Measurements from ENCODE around the gene TFPI2.

The TFPI2 gene, protein sequence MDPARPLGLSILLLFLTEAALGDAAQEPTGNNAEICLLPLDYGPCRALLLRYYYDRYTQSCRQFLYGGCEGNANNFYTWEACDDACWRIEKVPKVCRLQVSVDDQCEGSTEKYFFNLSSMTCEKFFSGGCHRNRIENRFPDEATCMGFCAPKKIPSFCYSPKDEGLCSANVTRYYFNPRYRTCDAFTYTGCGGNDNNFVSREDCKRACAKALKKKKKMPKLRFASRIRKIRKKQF

DNA sequence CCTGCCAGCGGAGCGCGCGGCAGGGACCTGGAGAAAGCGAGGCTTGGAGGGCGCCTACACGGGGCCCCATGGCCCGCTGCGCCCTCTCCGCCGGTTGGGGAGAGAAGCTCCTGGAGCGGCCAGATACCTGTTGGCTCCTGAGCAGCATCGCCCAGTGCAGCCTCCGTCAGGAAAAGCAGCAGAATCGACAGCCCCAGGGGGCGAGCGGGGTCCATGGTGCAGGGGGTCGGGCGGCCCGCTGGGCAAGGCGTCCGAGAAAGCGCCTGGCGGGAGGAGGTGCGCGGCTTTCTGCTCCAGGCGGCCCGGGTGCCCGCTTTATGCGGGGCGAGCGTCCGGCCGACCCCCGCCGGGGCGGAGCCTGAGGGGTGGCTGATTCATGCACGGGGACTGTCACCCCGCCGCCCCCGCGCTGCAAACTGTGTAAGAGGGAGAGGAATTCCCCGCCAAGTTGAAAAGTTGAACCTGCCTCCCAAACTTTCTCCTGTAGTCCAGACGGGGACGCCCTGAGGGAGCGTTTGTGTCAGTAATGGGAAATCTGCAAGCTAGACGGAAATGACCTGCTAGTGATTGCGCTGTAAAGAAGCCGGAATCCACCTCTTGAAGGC is at the start of gene TFPI2:
Gene TFPI2, minus strand, starts transcription at position 290 of the 605 bp plus-strand sequence. Its CDS starts 75 bp downstream, at position 215.
- H3K36me3 Mint-ChIP-seq: peaks cover 2% of the 10 kb centered on the region in 2 donors
- peak within 1 kb of the TSS; percentile 92 to 93 for H3K4me3 Mint-ChIP-seq
- DNase-seq (peak; percentile 18), ATAC-seq (replicated peaks) (peak; percentile 71 to 77)
- H3K27me3 Mint-ChIP-seq: peaks cover 46 to 48% of the 10 kb centered on the region in 2 donors
- peak within 1 kb of the TSS; percentile 90 for H3K27ac Mint-ChIP-seq
- H3K9me3 Mint-ChIP-seq: no peaks in the 10 kb centered on the region
- H3K4me1 Mint-ChIP-seq: peaks cover 8 to 19% of the 10 kb centered on the region in 2 donors

DNA sequence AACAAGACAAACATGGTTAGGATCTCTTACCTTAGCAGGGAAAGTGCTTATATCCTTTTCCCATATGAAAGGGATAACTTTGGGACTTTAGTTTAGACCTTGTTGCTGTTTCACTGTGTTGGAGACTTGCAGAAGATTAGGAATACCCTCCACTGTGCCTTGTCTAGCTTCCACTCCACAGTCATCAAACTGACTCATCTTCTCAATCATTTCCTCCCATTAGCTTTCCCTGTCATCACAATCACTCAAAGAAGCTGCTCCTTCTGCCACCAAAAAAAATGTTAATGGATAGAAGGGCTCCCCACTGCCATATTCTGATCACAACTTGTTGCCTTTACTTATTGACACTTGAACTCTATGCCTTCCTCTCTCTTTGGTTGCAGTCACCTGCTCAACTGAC is 47.7 kb upstream of the TFPI2 start:
- Mint-ChIP-seq H3K36me3 (no peaks in the 10 kb centered on the region), H3K9me3 (peaks cover 0 to 3% of the 10 kb centered on the region in 2 donors), H3K4me1 (peaks cover 9% of the 10 kb centered on the region in 2 donors)

DNA sequence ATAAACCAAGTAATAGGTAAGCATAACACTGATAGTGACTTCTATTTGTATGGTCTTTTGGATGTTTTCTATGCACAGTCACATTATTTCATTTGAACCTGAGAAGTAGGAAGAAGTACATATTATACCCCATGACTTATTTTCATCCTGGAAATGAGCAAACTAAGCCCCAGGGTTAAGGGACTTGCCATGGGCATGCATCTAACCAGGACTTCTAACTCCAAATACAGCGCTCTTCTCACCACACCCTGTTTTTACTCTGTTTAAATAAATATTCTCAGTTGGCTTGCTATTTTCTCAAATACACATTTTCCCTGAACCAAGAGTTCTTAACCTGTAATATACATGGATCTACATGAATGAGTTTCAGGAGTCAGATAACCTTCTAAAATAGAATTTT is 47.3 kb upstream of the TFPI2 start:
- Mint-ChIP-seq H3K36me3 (no peaks in the 10 kb centered on the region), H3K27me3 (peaks cover 0 to 9% of the 10 kb centered on the region in 2 donors), H3K27ac (no peak overlapping the region), H3K4me1 (peaks cover 7 to 9% of the 10 kb centered on the region in 2 donors), H3K9me3 (peaks cover 0 to 3% of the 10 kb centered on the region in 2 donors), H3K4me3 (no peak overlapping the region)
- no peak for DNase-seq
- ATAC-seq (replicated peaks): no peak

More for the DNA sequence above, 47.7 kb upstream of the TFPI2 start:
- Mint-ChIP-seq H3K4me3 (no peak overlapping the region), H3K27ac (no peak overlapping the region), H3K27me3 (peaks cover 0 to 9% of the 10 kb centered on the region in 2 donors)
- DNase-seq (no peak), ATAC-seq (replicated peaks) (no peak)

DNA sequence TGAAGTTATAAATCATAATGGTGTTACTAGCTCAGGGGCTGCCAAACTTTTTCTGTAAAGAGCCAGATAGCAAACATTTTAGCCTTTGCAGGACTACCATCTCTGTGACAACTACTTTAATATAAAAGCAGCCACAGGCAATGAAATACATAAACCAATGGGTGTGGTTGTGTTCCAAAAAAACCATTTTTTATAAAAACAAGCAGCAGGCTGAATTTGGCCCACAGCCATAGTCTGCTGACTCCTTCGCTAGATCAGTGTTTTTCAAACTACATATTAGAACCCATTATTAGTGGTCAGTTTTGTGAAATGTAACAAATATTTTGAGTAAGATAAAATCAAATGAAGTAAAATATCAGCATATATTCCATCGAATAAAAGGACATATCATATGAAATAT is 44.5 kb upstream of the TFPI2 start:
- Mint-ChIP-seq H3K27ac (no peak overlapping the region), H3K4me1 (peaks cover 1 to 3% of the 10 kb centered on the region in 2 donors), H3K27me3 (peaks cover 0 to 6% of the 10 kb centered on the region in 2 donors)

DNA sequence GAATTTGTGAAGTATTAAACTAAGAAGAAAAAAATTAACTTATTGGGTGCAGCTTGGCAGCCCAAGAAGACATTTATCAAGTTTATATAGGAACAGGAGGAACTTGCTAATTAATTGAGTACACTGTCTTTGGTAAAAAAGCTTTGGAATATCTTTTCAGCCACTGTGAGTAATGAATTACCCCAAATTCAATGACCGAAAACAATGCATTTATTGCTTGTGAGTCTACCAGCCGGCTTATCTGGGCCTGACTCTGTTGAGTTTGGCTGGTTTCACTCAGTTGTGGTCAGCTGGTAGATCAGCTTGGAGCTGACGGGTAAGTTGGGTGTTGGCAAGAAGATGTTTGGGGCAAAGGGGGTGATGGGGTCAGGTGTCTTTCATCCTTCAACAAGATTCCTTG is 42.6 kb upstream of the TFPI2 start:
- H3K4me1 Mint-ChIP-seq: no peaks in the 10 kb centered on the region
- no peak overlapping the region for H3K4me3 Mint-ChIP-seq
- no peak for ATAC-seq (replicated peaks)
- H3K9me3 Mint-ChIP-seq: peaks cover 0 to 3% of the 10 kb centered on the region in 2 donors
- H3K27ac Mint-ChIP-seq: no peak overlapping the region
- DNase-seq: no peak
- no peaks in the 10 kb centered on the region for H3K36me3 Mint-ChIP-seq
- no peaks in the 10 kb centered on the region for H3K27me3 Mint-ChIP-seq

More for the DNA sequence above, 44.5 kb upstream of the TFPI2 start:
- Mint-ChIP-seq H3K9me3 (peaks cover 0 to 3% of the 10 kb centered on the region in 2 donors), H3K4me3 (no peak overlapping the region), H3K36me3 (no peaks in the 10 kb centered on the region)
- no peak for DNase-seq
- no peak for ATAC-seq (replicated peaks)

DNA sequence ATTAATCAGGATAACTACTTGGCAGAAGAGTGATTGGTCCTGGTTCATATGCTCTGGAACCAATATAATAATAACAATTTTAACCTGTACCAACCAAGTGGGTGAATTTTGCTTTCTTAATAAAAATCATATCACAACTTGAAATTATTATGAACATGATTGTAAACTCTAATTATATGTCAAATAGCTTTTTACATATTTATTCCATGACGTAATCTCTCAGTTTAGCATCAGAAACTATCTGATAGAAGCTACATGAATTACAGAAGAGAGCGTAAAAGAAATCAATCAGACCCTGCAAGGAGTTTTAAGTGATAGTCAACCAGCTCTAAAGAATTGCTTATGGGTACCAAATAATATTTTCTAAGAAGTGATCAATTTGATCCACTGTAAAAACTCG is 41.1 kb upstream of the TFPI2 start:
- Mint-ChIP-seq H3K36me3 (no peaks in the 10 kb centered on the region), H3K4me3 (no peak overlapping the region), H3K27me3 (no peaks in the 10 kb centered on the region), H3K27ac (no peak overlapping the region), H3K9me3 (peaks cover 0 to 3% of the 10 kb centered on the region in 2 donors), H3K4me1 (no peaks in the 10 kb centered on the region)
- ATAC-seq (replicated peaks): no peak
- no peak for DNase-seq

DNA sequence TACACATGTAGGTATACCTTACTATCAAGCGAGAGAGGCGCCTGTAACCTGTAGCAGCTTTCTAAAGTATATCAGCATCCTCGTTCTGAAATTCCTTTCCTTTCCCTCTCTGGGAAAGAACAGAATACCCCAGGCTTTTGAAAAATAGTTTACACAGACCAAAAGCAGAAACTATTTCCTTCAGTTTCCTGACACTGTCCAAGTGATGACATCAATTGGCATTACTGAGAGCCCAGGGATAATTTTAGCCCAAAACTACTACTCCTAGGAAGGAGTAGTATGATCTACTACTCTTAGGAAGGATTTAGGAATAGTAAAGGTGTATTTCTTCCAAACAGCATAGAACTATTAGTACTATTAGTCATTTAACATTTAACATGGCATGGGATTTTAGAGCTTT is 37.0 kb upstream of the TFPI2 start:
- Mint-ChIP-seq H3K4me3 (no peak overlapping the region), H3K27ac (no peak overlapping the region), H3K27me3 (peaks cover 0 to 3% of the 10 kb centered on the region in 2 donors), H3K9me3 (no peaks in the 10 kb centered on the region), H3K4me1 (peaks cover 0 to 6% of the 10 kb centered on the region in 2 donors), H3K36me3 (no peaks in the 10 kb centered on the region)
- no peak for ATAC-seq (replicated peaks)
- no peak for DNase-seq

DNA sequence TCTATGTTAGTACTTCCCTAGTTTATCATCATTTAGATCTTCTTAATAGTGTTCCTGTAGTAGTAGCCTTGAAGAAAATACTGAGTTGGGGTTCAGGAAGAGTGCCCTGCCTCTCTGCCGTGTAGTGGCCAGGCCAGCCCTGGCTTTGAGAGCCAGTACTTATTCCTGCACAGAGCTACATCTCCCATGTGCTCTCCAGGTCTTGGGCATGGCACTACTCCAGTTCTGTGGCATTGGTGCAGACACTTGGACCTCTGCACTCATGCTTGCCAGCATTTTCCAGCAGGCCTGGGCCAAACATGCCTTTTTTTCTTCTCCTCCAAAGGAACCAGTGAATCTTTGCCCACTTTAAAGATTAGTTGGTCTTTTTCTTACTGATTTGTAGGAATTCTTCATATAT is 36.2 kb upstream of the TFPI2 start:
- Mint-ChIP-seq H3K4me1 (peaks cover 0 to 9% of the 10 kb centered on the region in 2 donors), H3K9me3 (no peaks in the 10 kb centered on the region), H3K27me3 (peaks cover 0 to 3% of the 10 kb centered on the region in 2 donors), H3K36me3 (no peaks in the 10 kb centered on the region), H3K27ac (no peak overlapping the region), H3K4me3 (no peak overlapping the region)
- ATAC-seq (replicated peaks): no peak
- DNase-seq: no peak

DNA sequence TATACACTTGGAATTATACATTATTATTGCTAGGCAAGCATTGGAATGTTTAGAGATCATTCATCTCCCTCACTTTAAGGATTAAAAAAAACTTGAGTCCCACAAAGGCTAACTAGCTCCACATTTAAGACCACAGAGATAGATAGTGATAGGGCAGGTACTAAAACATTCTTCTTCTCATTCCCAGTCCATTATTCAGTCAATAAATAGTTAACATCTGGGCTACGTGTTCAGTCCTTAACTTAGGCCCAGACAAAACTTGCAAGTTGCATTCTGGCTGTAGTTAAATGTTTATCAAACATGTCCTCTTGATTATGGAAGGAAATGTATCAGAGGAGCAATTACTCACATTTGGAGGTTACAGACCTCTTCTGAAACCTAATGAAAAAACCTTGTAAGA is 33.4 kb upstream of the TFPI2 start:
- H3K4me3 Mint-ChIP-seq: no peak overlapping the region
- H3K27me3 Mint-ChIP-seq: peaks cover 0 to 7% of the 10 kb centered on the region in 2 donors
- no peak overlapping the region for H3K27ac Mint-ChIP-seq
- DNase-seq (no peak), ATAC-seq (replicated peaks) (no peak)
- H3K4me1 Mint-ChIP-seq: peaks cover 0 to 13% of the 10 kb centered on the region in 2 donors
- H3K36me3 Mint-ChIP-seq: no peaks in the 10 kb centered on the region
- H3K9me3 Mint-ChIP-seq: no peaks in the 10 kb centered on the region

DNA sequence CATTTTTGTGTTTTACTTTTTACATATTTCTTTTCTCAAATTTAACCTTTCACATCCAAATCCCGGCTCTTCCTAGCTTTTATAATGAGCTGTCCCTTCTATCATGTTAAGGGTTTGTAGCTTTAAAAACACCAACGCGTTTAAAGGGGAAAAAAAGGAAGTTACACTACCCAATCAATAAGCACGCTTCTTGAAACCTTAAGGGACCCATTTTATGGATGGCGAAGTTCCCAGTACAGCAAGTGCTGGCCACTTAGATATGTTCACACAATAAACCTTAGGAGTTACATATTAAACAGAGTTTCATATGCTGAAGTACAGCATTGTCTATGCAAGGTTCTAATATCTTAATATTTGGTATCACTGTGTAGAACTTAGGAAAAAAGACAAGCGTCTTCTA is 32.7 kb upstream of the TFPI2 start:
- Mint-ChIP-seq H3K4me1 (peaks cover 0 to 13% of the 10 kb centered on the region in 2 donors), H3K4me3 (no peak overlapping the region), H3K27ac (no peak overlapping the region), H3K27me3 (peaks cover 0 to 7% of the 10 kb centered on the region in 2 donors), H3K36me3 (no peaks in the 10 kb centered on the region), H3K9me3 (no peaks in the 10 kb centered on the region)
- no peak for DNase-seq
- no peak for ATAC-seq (replicated peaks)

DNA sequence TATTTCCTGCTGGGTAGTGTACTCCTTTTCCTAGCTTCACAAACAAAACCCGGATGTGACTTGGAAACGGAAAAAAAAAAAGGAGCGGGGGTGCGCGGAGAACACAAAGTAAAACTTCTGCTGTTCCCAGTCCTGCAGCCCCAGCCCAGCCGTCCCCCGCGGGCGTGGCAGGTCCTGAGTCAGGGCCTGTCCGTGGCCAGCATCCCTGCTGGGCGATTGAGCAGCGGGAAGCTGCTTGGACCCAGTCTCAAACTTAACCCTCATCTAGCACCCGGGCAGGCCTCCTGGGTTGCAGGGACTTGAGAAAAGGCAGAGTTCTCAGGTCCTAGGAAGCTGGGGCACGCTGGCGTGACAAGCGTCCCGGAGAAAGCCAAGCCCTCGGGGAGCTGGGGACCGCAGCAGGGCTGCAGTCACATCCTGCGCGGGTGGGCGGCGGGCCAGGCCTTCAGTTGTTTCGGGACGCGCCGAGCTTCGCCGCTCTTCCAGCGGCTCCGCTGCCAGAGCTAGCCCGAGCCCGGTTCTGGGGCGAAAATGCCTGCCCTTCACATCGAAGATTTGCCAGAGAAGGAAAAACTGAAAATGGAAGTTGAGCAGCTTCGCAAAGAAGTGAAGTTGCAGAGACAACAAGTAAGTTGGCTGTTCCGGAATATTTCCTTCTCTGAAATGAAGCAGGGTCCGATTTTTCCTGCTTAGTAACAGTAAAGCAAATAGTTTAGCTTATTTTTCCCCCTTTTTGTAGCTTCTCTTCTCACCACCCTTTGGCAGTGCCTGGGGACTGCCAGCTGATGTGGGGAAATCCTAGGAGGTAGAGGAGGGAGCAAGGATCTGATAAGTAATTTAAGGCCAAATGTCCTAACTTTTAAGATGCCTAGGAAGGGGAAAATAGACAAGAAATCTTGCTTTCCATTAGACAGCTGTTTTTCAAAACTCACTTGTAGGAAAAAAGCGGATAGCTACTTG is 31.3 kb upstream of the TFPI2 start, which contains the start of gene GNG11:
Gene GNG11, plus strand, starts transcription at position 129 of the 960 bp plus-strand sequence. Its CDS starts 403 bp downstream, at position 532.
- peaks cover 0 to 13% of the 10 kb centered on the region in 2 donors for H3K4me1 Mint-ChIP-seq

DNA sequence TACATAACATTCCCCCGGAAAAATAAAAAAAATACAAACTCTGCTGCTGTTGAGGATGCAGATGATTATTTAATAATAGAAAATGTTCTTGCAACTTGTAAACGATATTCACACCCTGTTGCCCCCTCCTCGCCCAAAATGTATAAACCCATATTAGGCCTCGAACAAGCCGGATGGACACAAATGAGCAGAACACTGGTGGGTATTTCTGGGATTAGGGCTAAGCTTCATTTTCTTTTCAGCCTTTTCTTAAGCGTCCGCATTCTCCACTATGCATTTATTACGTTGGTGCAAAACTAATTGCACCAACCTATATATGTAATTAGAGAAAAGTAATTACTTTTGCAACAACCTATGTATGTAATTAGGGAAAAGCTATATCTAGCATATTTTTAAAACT is 30.6 kb upstream of the TFPI2 start:
- DNase-seq: no peak
- Mint-ChIP-seq H3K9me3 (no peaks in the 10 kb centered on the region), H3K27me3 (peaks cover 0 to 8% of the 10 kb centered on the region in 2 donors), H3K27ac (no peak overlapping the region), H3K36me3 (no peaks in the 10 kb centered on the region), H3K4me3 (peak overlapping the region; percentile 85 to 90), H3K4me1 (peaks cover 0 to 13% of the 10 kb centered on the region in 2 donors)
- no peak for ATAC-seq (replicated peaks)

More for the DNA sequence above, 31.3 kb upstream of the TFPI2 start, which contains the start of gene GNG11:
- DNase-seq (peak; percentile 18), ATAC-seq (replicated peaks) (peak; percentile 83 to 93)
- no peaks in the 10 kb centered on the region for H3K36me3 Mint-ChIP-seq
- peak within 1 kb of the TSS; percentile 85 to 90 for H3K4me3 Mint-ChIP-seq
- H3K9me3 Mint-ChIP-seq: no peaks in the 10 kb centered on the region
- peaks cover 0 to 11% of the 10 kb centered on the region in 2 donors for H3K27me3 Mint-ChIP-seq
- peak within 1 kb of the TSS; percentile 77 for H3K27ac Mint-ChIP-seq

DNA sequence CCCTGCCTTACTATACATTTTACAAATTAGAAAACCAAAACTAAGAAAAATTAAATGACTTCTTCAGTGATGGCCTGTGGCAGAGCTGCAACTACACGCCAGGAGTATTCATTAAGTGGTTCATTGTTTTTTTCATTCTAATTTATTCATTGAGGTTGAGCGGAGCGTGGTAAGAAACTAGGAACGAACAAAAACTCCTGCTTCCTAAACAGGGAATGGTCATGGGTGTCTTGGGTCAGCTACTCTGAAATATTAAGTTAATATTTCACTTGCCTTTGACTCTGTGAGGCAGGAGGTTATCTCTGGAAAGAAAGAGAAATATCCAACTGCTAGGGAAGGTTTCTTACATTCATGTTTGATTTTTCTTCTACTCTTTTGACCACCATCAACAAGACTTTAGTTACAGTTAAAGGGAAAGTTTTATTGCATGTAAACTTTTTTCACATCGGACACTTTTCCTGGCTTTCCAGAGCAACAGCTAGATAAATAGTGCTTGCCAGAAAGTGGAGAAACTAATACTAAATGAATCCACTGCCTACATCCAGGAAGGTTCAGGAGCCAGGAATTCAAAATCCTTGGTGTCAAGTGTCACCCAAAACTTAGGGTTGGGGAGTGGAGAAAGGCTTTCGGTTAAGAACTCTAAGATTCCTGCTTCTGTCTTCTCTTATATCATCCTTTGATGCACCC is 30.1 kb upstream of the TFPI2 start:
- H3K9me3 Mint-ChIP-seq: no peaks in the 10 kb centered on the region
- DNase-seq (no peak), ATAC-seq (replicated peaks) (no peak)
- no peaks in the 10 kb centered on the region for H3K36me3 Mint-ChIP-seq
- peaks cover 0 to 13% of the 10 kb centered on the region in 2 donors for H3K4me1 Mint-ChIP-seq
- H3K4me3 Mint-ChIP-seq: peak overlapping the region in 1 of 2 donors; percentile 90
- H3K27ac Mint-ChIP-seq: no peak overlapping the region
- H3K27me3 Mint-ChIP-seq: peaks cover 0 to 8% of the 10 kb centered on the region in 2 donors
